ENCODE data around the gene NEGR1.
A peak's percentile ranks its signal among the peaks of the same experiment; 100 is the strongest.

Gene NEGR1

DNA sequence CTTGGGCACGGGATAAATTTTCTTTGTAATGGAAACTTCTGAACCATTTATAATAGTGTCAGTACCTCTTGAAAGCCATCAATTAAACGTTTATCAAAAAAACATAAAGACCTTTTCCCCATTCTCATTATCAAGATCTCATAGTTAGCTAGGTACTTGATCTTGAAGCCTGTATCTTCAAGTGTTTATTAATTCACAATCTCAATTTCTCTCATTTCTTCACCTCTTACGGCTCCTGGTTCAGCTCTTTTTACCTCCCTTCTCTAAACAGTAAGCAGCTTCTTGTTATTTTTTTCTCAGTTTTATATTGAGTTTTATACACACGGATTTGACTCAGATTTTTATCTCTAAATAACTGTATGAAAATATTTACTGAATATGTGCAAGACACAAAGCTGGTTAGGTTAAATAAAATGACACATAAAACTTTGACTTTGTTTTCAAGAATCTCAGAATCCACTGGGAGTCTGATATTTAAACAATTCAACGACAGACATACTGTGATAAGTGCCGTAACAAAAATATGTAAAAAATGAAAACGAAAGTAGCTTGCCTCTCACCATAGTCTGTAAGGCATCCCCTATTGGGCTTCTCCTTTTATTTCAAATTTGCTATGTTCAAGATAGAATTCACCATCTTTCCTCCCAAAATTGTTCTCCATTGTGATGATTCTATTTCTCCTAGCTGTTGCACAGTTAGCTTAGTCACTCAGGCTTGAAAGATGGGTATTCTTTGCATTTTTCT, 789.9 kb downstream of the NEGR1 start:
- Histone ChIP-seq H3K79me2 (ENCODE audit: insufficient read depth, low read length) (no peaks in the 10 kb centered on the region), H3F3A (ENCODE audit: low read depth) (peaks cover 4% of the 10 kb centered on the region; the same call in 1 of the 2 replicates), H3K27me3 (ENCODE audit: insufficient read depth, low read length, poor library complexity, severe bottlenecking) (no peaks in the 10 kb centered on the region), H4K20me1 (ENCODE audit: insufficient read depth, low read length, poor library complexity, severe bottlenecking) (no peaks in the 10 kb centered on the region), H3K4me1 (ENCODE audit: insufficient read depth, low read length, poor library complexity, severe bottlenecking) (peaks cover 22% of the 10 kb centered on the region), H3K4me2 (ENCODE audit: low read depth, low read length, poor library complexity, severe bottlenecking) (no peak overlapping the region), H3K9me2 (replicated peaks; ENCODE audit: low read depth, low read length) (no peaks in the 10 kb centered on the region), H3K9me3 (ENCODE audit: insufficient read depth, low read depth, low read length) (no peaks in the 10 kb centered on the region), H3K9ac (ENCODE audit: low read depth, low read length, poor library complexity, severe bottlenecking) (no peak overlapping the region), H3K4me3 (ENCODE audit: low read length, poor library complexity, severe bottlenecking) (no peak overlapping the region), H2AFZ (ENCODE audit: low read length) (no peak overlapping the region), H3K36me3 (ENCODE audit: insufficient read depth, low read length) (no peaks in the 10 kb centered on the region)
- TF ChIP-seq CTCF (conservative IDR thresholded peaks at IDR 0.05; ENCODE audit: low read length) = no peak
- no peak for TF ChIP-seq EZH2phosphoT487 (IDR thresholded peaks at IDR 0.05; ENCODE audit: borderline replicate concordance)

DNA sequence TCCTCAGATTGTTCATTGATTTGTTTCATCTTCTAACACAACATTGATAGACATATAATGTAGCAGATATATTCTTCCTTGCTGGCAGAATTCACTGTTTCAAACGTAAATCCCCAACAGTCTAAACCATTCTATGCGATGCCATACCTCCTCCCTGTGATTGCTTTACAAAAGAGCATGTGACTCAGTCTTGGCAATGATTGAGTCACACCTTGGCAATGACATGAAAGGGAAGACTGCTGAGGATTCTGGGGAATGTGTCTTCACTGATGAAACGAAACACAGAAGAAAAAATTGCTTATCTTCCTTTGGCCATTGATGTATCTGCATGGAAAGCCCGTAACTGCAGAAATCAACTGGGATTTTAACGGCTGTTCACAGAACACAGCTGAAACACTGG, 791.9 kb downstream of the NEGR1 start:
- Histone ChIP-seq H3K9me2 (replicated peaks; ENCODE audit: low read depth, low read length) (no peaks in the 10 kb centered on the region), H3K36me3 (ENCODE audit: insufficient read depth, low read length) (no peaks in the 10 kb centered on the region), H3K27me3 (ENCODE audit: insufficient read depth, low read length, poor library complexity, severe bottlenecking) (no peaks in the 10 kb centered on the region), H3K4me2 (ENCODE audit: low read depth, low read length, poor library complexity, severe bottlenecking) (no peak overlapping the region), H3K9ac (ENCODE audit: low read depth, low read length, poor library complexity, severe bottlenecking) (no peak overlapping the region), H4K20me1 (ENCODE audit: insufficient read depth, low read length, poor library complexity, severe bottlenecking) (no peaks in the 10 kb centered on the region), H3K9me3 (ENCODE audit: insufficient read depth, low read depth, low read length) (no peaks in the 10 kb centered on the region), H2AFZ (ENCODE audit: low read length) (no peak overlapping the region), H3K79me2 (ENCODE audit: insufficient read depth, low read length) (no peaks in the 10 kb centered on the region), H3K4me3 (ENCODE audit: low read length, poor library complexity, severe bottlenecking) (no peak overlapping the region), H3K4me1 (ENCODE audit: insufficient read depth, low read length, poor library complexity, severe bottlenecking) (peaks cover 24% of the 10 kb centered on the region), H3F3A (ENCODE audit: low read depth) (peaks cover 4% of the 10 kb centered on the region; the same call in 1 of the 2 replicates)
- TF ChIP-seq EZH2phosphoT487 (IDR thresholded peaks at IDR 0.05; ENCODE audit: borderline replicate concordance) (no peak), CTCF (conservative IDR thresholded peaks at IDR 0.05; ENCODE audit: low read length) (no peak)

DNA sequence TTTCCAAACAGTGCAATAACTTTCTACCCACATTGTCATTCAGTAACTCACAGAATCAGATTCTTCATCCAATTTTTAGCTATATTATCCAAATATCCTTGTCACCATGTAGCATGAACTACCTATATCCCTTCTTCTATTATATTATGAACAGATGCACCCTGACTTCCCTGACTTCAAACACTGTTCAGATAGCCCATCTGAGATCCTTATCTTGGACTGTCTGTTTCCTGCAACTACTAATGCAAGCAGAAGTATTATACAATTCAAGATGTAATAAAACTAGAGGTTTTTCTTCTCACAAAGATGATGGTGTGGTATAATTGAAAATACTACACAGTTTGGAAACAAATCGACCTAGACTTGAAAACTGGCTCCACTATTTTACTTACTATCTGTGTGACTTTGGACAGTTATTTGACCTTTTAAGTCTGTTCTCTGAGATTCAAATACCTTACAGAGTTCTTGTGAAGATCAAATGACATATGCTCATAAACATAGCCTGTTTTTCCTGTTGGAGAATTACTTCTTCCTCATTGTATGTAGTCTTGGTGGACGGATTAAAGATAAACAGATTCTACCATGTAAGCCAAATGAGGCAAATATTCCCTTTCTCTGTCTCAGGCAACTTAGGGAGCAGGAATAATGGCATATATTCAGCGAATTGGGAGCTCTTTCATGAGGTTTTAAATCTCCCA, 793.6 kb downstream of the NEGR1 start:
- peak overlapping the region; percentile 22 for H3K4me3 ChIP-seq (ENCODE audit: low read length, poor library complexity, severe bottlenecking)
- H3K4me1 ChIP-seq (ENCODE audit: insufficient read depth, low read length, poor library complexity, severe bottlenecking) = peaks cover 24% of the 10 kb centered on the region
- TF ChIP-seq CTCF (conservative IDR thresholded peaks at IDR 0.05; ENCODE audit: low read length) (no peak), EZH2phosphoT487 (IDR thresholded peaks at IDR 0.05; ENCODE audit: borderline replicate concordance) (no peak)
- no peaks in the 10 kb centered on the region for H3K9me3 ChIP-seq (ENCODE audit: insufficient read depth, low read depth, low read length)
- H4K20me1 ChIP-seq (ENCODE audit: insufficient read depth, low read length, poor library complexity, severe bottlenecking) = no peaks in the 10 kb centered on the region
- H3K79me2 ChIP-seq (ENCODE audit: insufficient read depth, low read length) = no peaks in the 10 kb centered on the region
- H3F3A ChIP-seq (ENCODE audit: low read depth) = peaks cover 4% of the 10 kb centered on the region; the same call in 1 of the 2 replicates
- H3K9ac ChIP-seq (ENCODE audit: low read depth, low read length, poor library complexity, severe bottlenecking) = no peak overlapping the region
- H3K27me3 ChIP-seq (ENCODE audit: insufficient read depth, low read length, poor library complexity, severe bottlenecking) = no peaks in the 10 kb centered on the region
- H3K9me2 ChIP-seq (replicated peaks; ENCODE audit: low read depth, low read length) = no peaks in the 10 kb centered on the region
- no peaks in the 10 kb centered on the region for H3K36me3 ChIP-seq (ENCODE audit: insufficient read depth, low read length)
- no peak overlapping the region for H2AFZ ChIP-seq (ENCODE audit: low read length)
- H3K4me2 ChIP-seq (ENCODE audit: low read depth, low read length, poor library complexity, severe bottlenecking) = peak overlapping the region; percentile 55

Data from Loucy (cell line).